ENCODE results near the gene ZNF319. TPM values are rescaled to one million over a fixed set of nuclear protein-coding genes. Genes with fewer than 3 reads are reported as not detected.

ZNF319 gene
- total and polyA plus RNA-seq, 2 of the 4 experiments (the other 2 are of a cell fraction) = 0.90 to 6.3 TPM

GRCh38 chr16:57984443-57985203 is 15.8 kb downstream of the ZNF319 start (continued):
- no peak for TF ChIP-seq RFX5 (IDR thresholded peaks at IDR 0.05; ENCODE audit: low read depth, low read length)

DNA sequence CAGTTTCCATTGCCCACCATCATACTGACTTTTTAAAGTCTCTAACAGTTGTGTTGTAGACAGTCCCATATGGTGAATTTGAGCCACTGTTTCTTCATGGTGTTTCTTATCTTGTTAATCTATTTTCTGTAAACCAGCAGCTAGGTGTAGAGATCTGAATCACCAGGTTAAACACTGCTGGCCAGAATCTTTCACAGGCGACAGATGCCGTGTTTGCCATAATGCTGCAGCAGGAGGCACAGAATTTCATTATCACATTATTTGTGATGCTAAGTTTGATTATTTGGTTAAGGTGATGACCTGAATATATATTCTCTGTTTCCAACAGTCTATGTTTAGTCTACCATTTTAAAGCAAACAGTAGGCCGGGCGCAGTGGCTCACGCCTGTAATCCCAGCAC is 18.1 kb downstream of the ZNF319 start:
- Histone ChIP-seq H2BK15ac (ENCODE audit: low read depth, low read length) (no peak overlapping the region), H3K14ac (replicated peaks; ENCODE audit: low read depth, low read length) (no peak overlapping the region), H3K27ac (ENCODE audit: insufficient read depth, low read length) (no peak overlapping the region), H3K4ac (ENCODE audit: low read depth, low read length) (no peak overlapping the region), H3K18ac (ENCODE audit: low read depth, low read length) (no peak overlapping the region), H4K5ac (ENCODE audit: low read depth, low read length) (no peak overlapping the region), H2AK9ac (replicated peaks; ENCODE audit: low read depth, low read length, poor library complexity) (no peak overlapping the region), H2AK5ac (ENCODE audit: low read depth, low read length) (no peak overlapping the region), H4K8ac (ENCODE audit: low read depth in 2 of 2, low read length in 2 of 2) (no peak overlapping the region), H3K9me1 (ENCODE audit: insufficient read depth, low read length) (no peaks in the 10 kb centered on the region), H3K9ac (ENCODE audit: low read depth, low read length) (no peak overlapping the region), H3K23ac (ENCODE audit: low read depth, low read length) (no peak overlapping the region), H2BK5ac (ENCODE audit: low read depth, low read length, poor library complexity, severe bottlenecking) (no peak overlapping the region), H4K91ac (ENCODE audit: insufficient read depth, low read depth, low read length) (no peak overlapping the region), H2AFZ (replicated peaks; ENCODE audit: low read length, poor library complexity) (no peak overlapping the region), H3K4me2 (ENCODE audit: low read depth, low read length) (no peak overlapping the region), H3K56ac (ENCODE audit: extremely low read depth, insufficient read depth, low read length) (no peak overlapping the region), H3K4me1 (ENCODE audit: control insufficient read depth, insufficient read depth, low read length) (peaks cover 2% of the 10 kb centered on the region; the same call in 1 of the 2 replicates), H3K4me3 (ENCODE audit: insufficient read depth, low read depth, low read length) (no peak overlapping the region), H2BK20ac (ENCODE audit: low read depth, low read length) (no peak overlapping the region), H3K27me3 (ENCODE audit: control insufficient read depth, insufficient read depth, low read length) (peaks cover 48% of the 10 kb centered on the region), H4K20me1 (ENCODE audit: insufficient read depth, low read length) (no peaks in the 10 kb centered on the region; the same call in 1 of the 2 replicates), H2BK120ac (ENCODE audit: low read depth, low read length) (no peak overlapping the region), H3K36me3 (ENCODE audit: control insufficient read depth, insufficient read depth, low read length) (no peaks in the 10 kb centered on the region), H3K9me3 (ENCODE audit: control insufficient read depth, insufficient read depth, low read length) (no peaks in the 10 kb centered on the region), H3K79me1 (ENCODE audit: low read depth in 1 of 2, low read length in 2 of 2) (no peaks in the 10 kb centered on the region)
- POLR2A ChIA-PET (ENCODE audit: unreplicated experiment) = no interaction called here
- no CpG with 5 or more reads among the region's 5 CpGs for WGBS, 2 experiments (ENCODE audit: extremely low coverage in 2 of 2, insufficient read length in 1 of 2)
- dilution Hi-C loops (cut with HindIII; ENCODE audit: low sequenced_read_pairs, unreplicated experiment) = no loop called here
- TF ChIP-seq FOS (IDR thresholded peaks at IDR 0.05; ENCODE audit: low read depth, low read length) (no peak), MXI1 (IDR thresholded peaks at IDR 0.05; ENCODE audit: borderline replicate concordance, low read depth, low read length) (no peak), RCOR1 (IDR thresholded peaks at IDR 0.05; ENCODE audit: insufficient replicate concordance, low read length) (no peak), MAFK (IDR thresholded peaks at IDR 0.05; ENCODE audit: low read depth, low read length) (no peak), POLR2A (IDR thresholded peaks at IDR 0.05; ENCODE audit: low read depth, low read length) (no peak), SMC3 (IDR thresholded peaks at IDR 0.05; ENCODE audit: low read depth, low read length) (no peak)
- DNase-seq = no peak
- no TSS peak for BruUV-seq (replicated peaks)
- in situ Hi-C loops (cut with MboI; ENCODE audit: low sequenced_read_pairs) = no loop called here
- intact Hi-C loops (cut with micrococcal nuclease) = no loop called here
- CTCF ChIA-PET = no interaction called here
- ATAC-seq (ENCODE audit: low read depth) = no peak
